OCI-M2 (cell line): ENCODE measurements around the gene CBFA2T3.

Source experiments
- DNase-seq: peaks from one replicate; lab custom pipeline; 2025; ENCODE audit not compliant: unreplicated experiment; lab: John Stamatoyannopoulos, UW

The CBFA2T3 gene

GRCh38 chr16:88844419-88845036 lies 132.5 kb downstream of the CBFA2T3 start:
- no peak for DNase-seq

- DNase-seq = no peak
Observed at GRCh38 chr16:88843256-88843655, 133.8 kb downstream of the CBFA2T3 start.

GRCh38 chr16:88842806-88843205 lies 134.2 kb downstream of the CBFA2T3 start:
- DNase-seq = no peak

GRCh38 chr16:88842308-88842756 lies 134.7 kb downstream of the CBFA2T3 start:
- DNase-seq = no peak

GRCh38 chr16:88841521-88842307 lies 135.3 kb downstream of the CBFA2T3 start:
- no peak for DNase-seq

- DNase-seq = no peak
Observed at GRCh38 chr16:88840600-88841215, 136.3 kb downstream of the CBFA2T3 start.

- no peak for DNase-seq
Observed at GRCh38 chr16:88839745-88840599, 137.0 kb downstream of the CBFA2T3 start.

DNA sequence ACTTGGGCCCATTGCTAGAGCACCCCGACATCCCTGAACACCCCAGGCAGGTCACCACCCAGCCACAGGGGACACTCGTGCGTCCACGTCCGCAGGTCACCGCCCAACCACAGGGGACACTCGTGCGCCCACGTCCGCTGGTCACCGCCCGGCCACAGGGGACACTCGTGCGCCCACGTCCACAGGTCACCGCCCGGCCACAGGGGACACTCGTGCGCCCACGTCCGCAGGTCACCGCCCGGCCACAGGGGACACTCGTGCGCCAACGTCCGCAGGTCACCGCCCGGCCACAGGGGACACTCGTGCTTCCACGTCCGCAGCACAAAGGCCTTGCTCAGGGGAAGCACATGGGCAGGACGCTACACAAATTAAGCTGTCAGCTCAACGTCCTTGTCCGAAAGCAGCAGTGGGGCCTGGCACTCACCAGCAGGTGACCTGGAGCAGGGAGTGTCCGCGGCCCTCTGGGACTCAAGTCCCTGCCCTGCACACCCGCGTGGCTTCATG lies 137.9 kb downstream of the CBFA2T3 start:
- no peak for DNase-seq

DNA sequence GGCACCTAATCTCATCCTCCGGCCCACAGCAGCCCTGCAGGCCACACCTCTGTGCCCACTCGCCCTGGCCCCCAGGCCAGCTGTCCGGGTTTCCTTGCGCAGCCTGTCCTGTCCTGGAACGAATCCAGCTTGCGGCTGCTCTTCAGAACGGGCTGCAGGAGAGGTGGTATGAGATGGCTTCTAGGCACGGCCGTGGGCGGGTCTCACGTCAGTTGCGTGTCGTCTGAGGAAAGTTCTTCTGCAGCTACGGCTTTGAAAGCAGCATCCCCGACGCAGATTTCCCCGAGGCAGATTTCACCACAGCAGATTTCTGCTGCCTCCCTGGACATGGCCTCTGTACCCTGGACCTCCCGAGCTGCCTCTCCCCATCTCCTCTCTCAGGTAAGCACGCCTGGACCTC lies 138.4 kb downstream of the CBFA2T3 start:
- no peak for DNase-seq

DNA sequence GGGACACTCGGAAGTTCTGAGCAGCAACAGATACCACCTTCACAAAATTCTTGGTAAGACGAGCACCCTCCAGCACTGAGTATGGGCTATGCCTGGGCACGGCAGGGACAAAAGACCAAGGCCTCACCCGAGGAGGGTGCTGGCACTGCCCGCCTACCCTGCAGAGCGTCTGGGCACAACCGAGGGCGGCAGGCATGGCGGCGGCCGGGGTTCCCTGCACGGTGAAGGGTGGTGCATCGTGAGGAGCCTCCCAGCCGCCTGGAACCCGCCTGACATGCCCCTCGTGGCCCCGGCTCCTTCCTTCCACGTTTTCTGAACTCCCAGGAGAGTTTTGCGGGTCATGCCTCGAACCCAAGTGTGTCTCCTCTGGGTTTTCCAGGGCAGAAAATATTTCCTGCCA lies 139.2 kb downstream of the CBFA2T3 start:
- no peak for DNase-seq

- DNase-seq = no peak
Observed at GRCh38 chr16:88836791-88837190, 140.2 kb downstream of the CBFA2T3 start.

DNA sequence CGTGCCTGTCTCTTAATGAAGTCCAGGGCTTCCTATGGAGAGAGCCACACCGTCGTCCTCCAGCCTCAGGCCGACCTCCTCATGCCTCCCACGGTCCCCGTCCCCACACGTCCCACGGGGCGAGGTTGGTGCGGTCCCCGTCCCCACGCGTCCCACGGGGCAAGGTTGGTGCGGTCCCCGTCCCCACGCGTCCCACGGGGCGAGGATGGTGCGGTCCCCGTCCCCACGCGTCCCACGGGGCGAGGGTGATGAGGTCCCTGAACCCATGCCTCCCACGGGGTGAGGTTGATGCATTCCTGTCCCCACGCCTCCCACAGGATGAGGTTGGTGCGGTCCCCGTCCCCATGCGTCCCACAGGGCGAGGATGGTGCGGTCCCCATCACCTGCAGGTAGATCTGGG lies 141.2 kb downstream of the CBFA2T3 start:
- no peak for DNase-seq

- no peak for DNase-seq
Observed at GRCh38 chr16:88835383-88835782, 141.6 kb downstream of the CBFA2T3 start.

- no peak for DNase-seq
Observed at GRCh38 chr16:88834670-88835069, 142.3 kb downstream of the CBFA2T3 start.

DNA sequence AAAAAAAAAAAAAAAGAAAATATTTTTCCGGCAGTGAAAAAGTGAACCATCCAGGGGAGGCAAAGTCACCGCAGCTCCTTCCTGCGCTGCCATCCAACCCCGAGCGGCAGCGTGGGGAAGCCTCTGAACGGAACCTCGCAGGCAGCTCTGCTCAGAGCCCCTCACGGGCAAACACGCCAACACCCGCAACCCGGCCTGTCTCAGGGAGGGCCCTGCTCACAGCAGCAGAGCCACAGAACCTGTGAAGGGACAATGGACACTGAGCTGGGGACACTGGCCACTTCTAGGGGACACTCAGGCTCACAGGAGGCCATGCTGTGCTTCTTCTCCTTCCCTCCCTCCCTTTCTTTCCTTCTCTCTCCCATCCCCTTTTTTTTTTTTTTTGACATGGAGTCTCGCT lies 143.9 kb downstream of the CBFA2T3 start:
- DNase-seq = no peak

DNA sequence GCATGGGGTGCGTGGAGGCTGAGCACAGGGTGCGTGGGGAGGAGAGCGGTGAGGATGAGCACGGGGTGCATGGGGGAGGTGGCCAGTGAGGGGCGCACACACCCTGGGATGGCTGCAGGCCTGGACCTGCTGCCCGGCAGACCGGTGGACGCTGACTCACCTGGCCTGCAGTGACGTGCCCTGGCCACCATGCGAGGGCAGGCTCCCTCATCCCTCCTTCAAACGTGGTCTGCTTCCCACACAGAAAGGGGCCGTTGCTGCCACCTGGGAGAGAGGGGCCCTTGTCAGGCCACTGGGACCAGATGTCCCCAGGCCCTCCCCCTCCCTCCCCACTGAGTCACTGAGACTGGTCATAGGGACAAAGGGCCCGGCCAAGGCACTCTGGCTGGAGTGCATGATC lies 145.2 kb downstream of the CBFA2T3 start:
- DNase-seq = no peak

DNA sequence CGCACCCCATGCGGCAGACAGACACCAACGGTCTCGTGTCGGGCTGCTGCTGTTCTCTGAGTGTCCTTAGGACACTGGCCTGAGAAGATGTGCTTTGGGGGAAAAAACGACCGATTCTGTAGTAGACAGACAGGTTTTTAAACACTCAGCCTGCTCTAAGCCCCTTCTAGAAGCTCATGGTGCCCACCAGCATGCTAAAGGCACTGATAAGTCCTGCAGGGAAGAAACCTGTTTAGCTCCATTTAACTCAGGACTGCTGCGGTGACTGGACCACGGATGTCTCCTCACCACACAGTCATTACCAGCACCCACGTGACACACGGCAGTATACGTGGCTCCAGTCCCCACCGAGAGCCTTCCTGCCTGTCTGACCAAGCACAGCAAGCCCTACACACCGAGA lies 146.2 kb downstream of the CBFA2T3 start:
- no peak for DNase-seq

- DNase-seq = no peak
Observed at GRCh38 chr16:88830258-88830657, 146.7 kb downstream of the CBFA2T3 start.

GRCh38 chr16:88828711-88829110 lies 148.3 kb downstream of the CBFA2T3 start:
- no peak for DNase-seq

DNA sequence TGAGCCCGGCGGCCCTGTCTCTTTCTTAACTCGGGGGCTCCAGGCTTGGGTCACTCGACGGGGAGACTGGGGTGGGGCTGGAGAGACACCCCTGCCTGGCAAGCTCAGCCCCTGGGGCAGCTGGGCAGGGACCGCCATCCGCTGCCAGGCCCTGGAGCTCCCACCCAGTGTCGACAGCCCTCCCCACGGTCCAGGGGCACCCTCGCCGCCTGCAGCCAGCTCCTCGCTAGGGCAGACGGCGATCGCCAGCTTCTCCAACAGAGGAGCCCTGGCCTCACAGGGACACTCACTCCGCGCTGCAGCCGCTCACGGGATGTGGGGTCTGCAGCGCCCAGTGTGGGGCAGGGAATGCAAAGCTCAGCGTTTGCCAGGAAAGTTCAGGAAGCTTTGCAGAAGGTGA lies 149.3 kb downstream of the CBFA2T3 start:
- DNase-seq = no peak
